HG02973 (cell line): ENCODE measurements around the gene NENF.
A peak's percentile ranks its signal among the peaks of the same experiment; 100 is the strongest.
"Not testable (repeated sequence)": the region's sequence is repeated elsewhere in the genome, so short reads cannot be mapped to it uniquely, and the experiment has no call there.

Source experiments
- ATAC-seq: cut with Tn5 transposase; IDR thresholded peaks from one replicate; pipeline ENCODE4 v1.9.1; 2021; ENCODE audit warnings: moderate library complexity; ENCODE audit not compliant: unreplicated experiment

The NENF gene

GRCh38 chr1:212458817-212459216 is 26.1 kb downstream of the NENF start:
- no peak for ATAC-seq

DNA sequence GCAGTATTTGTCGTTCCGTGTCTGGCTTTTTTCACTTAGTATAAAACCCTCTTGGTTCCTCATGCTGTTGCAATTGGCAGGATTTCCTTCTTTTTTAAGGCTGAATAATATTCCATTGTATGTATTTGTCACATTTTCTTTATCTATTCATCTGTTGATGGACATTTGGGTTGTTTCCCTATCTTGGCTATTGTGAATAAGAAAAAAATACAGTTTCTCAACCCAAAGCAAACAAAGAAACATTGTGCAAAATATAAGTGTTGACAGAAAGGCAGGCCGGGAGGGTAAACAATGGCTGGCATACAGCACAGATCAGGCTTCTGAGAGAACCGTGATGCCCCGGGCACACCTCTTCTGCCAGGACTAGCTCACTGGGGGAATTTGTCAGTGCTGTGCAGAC is 26.9 kb downstream of the NENF start:
- ATAC-seq: no peak

- no peak for ATAC-seq
These were observed 27.7 kb downstream of the NENF start for GRCh38 chr1:212460376-212460775.

DNA sequence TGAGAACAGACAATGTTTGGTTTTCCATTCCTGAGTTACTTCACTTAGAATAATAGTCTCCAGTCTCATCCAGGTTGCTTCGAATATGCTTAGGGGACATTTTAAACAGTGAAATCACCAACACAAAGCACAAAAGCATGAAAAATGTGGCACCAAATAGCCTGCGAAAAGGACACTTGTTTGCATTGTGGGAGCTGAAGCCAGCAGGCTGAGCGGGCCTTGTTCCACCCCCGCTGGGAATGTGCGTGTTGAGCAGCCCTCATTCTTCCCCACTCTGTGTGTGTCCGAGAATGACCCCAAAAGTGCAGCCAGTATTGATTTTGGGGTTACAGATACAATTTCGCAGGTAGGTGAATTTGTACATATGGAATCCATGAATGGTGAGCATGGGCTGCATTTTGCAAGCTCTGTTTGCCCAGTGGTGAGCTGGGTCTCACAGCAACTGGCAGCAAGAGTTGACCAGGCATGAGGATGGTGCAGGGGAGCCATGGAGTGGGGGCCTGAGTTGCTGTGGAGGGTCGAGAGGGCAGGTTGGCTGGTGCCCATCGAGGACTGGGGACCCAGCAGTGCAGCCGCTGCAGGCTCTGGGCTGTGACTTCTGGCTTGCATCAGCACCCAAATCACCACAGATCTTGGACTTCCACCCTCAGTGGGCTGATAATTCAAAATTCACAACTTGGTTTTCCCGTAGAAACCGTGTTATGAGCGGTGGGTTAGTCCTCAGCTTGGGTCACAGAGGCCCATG is 29.4 kb downstream of the NENF start:
- no peak for ATAC-seq

GRCh38 chr1:212463565-212464285 is 31.0 kb downstream of the NENF start:
- no peak for ATAC-seq

- ATAC-seq: no peak
These were observed 32.6 kb downstream of the NENF start for GRCh38 chr1:212465311-212465710.

DNA sequence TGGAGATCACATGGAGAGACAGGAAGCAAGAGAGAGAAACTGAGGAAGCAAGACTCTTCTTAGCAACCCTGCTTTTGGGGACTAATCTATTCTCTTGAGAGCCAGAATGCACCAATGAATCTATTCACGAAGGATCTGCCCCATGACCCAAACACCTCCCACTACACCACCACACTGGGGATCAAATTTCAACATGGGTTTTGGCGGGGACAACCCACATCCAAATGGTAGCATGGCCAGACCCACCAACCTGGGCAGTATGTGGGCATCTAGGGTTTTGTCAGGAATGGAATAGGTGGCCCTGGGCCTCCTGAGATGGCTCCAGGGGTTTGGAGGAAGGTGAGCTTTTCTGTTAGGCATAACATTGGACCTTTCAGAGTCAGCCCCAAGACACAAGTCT is 33.7 kb downstream of the NENF start:
- ATAC-seq: no peak

GRCh38 chr1:212466898-212467650 is 34.4 kb downstream of the NENF start:
- no peak for ATAC-seq

- ATAC-seq: no peak
These were observed 35.2 kb downstream of the NENF start for GRCh38 chr1:212467843-212468482.

DNA sequence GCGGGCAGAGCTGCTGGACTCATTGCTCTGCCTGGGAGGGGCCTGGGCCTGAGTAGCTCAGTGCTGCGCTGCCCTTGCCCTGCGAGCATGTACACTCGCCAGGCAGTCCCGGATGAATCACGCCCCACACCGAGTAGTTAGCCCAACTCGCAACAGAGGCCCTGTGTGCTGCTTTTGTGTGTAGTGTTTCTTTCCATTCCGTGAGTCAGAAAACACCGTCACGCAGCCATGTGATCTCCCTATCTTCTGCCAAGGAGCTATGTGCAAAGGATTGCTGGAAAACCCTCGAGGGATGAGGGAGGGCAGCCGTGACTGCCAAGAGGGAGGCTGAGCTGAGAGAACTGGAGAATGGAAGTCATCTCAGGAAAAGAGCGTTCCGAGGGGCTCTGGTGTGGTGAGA is 37.3 kb downstream of the NENF start:
- ATAC-seq: no peak

DNA sequence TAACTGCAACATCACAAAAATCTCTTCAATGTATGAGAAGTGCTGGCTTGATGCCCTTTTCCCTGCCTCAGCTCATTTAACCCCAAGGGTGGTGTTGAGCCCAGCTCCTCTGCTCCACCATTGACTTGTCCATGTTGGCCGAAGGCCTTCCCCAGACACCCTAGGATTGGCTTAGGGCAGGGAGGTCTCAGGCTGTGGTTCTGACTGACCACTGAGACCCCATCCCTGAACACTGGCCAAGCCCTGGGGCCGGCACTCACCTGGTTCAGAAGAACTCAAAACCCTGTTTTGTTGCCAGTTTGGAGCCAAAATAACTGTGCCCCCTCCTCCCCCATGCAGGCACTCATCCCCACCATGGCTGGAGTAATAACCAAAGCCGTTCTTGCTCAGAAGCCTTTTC is 38.6 kb downstream of the NENF start:
- no peak for ATAC-seq

DNA sequence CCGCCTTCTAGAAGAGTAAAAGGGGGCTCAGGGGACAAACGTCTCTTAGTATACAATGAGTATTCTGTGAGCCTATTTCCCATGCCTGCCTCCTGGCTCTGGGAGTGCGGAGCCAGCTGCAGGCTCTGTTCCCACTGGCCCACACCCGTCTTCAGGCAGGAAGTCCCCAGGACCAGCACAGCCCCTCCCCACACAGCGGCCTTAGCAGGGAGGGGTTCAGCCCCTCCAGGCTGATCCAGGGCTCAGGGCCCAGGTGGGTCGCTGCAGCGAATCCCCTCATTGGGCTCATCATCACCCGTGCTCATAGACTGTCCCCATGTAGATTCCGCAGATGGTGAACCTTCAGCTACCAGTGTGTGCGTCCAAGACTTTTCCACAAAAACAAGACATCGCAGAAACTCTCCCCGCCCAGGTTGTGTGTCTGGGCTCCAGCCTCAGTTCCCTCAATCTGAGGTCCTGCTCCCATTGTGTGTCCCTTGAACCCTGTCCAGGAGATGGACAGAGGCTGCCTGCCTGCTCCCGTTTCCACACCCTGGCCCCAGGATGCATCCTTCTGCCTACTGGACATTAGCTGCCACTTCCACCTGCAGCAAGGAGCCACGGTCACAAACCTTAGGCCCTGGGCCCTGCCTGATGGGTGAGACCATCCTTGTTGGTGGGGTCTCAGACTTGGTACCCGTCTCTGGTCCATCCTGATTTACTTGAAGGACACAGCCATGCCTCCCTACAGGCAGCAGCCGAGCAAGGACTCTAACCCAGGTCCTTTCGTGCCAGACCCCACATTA is 39.4 kb downstream of the NENF start:
- no peak for ATAC-seq

GRCh38 chr1:212473729-212474128 is 41.0 kb downstream of the NENF start:
- ATAC-seq: no peak

GRCh38 chr1:212475151-212475550 is 42.4 kb downstream of the NENF start:
- no peak for ATAC-seq

DNA sequence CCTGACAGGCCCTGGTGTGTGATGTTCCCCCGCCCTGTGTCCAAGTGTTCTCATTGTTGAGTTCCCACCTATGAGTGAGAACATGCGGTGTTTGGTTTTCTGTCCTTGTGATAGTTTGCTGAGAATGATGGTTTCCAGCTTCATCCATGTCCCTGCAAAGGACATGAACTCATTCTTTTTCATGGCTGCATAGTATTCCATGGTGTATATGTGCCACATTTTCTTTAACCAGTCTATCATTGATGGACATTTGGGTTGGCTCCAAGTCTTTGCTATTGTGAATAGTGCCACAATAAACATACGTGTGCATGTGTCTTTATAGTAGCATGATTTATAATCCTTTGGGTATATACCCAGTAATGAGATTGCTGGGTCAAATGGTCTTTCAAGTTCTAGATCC is 43.1 kb downstream of the NENF start:
- ATAC-seq: not testable (repeated sequence)

DNA sequence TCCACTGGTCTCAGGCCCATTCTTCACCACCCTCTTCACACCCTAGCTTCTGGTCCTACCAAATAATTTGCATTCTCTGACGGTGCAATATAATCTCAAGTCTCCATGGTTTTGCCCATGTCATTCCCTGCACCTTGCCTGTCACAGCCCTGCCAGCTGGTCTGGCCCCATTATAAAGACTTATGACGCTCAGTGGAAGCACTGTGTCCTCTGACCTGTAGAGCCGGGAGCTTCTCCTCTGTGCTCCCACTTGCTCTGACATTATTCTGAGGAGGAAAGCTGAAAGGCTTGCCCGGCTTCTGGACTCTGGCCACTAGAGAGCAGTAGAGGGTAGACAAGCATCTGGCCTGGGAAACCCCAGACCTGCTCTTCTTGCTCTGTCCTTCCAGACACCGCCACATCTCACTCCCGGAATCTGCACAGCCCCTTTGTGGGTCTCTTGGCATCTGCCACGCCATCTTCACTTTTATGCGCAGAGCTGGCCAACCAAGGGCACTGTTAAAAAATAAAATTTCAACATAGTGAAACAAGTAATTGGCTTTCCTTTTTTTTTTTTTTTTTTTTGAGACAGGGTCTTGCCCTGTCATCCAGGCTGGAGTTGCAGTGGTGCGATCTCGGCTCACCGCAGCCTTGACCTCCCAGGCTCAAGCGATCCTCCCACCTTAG is 44.4 kb downstream of the NENF start:
- peak; percentile 84 for ATAC-seq

DNA sequence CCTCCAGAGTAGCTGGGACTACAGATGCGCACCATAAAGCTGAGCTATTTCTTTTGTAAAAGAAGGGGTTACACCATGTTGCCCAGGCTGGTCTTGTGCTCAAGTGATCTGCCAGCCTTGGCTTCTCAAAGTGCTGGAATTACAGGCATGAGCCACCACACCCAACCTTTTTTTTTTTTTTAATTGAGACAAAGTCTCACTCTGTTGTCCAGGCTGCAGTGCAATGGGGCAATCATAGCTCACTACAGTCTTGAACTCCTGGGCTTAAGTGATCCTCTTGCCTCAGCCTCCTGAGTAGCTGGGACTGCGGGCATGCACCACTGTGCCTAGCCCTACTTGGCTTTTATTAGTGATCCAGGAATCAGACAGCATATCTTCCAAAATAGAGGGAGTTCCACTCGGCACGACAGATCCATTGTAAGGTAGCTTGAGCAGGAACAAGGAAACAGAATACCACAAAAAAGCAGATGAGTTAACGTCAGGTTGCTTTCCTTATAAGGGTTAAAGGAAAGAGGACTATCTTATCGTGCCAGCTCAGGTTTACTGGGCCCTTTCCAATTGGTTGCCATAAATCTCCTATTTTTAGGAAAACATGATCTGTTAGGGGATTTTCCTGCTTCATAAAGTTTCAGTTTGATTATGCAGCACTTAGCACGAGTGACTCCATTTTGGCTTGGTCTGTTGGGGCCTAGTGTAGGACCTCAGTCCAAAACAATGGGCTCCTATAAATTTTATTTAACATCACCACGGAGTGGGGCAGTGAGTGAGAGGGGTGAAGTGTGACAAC is 45.2 kb downstream of the NENF start:
- ATAC-seq: no peak

DNA sequence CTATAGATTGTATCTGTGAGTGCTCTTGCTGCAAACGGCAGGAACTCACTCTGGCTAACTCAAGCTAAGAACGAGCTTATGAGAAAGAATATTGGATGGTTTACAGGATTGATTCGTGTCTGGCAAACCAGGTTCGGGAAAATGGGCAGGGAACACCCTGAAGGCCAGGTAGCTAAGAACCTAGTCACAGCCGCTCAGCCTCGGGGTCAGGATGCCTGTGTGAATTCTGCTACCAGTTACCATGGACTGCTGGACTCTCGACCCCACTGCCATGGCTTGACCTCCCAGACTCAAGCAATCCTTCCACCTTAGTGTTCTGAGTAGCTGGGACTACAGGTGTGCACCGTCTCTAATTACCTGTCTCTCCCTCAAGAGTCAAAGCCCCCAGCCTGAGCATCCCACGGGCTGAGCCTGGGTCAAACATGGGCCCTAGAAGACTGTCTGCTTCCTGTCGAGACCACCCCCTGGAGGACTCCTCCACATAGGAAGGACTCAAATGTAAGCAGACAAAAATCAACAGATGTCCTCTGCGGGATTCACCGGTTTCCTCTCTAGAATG is 45.8 kb downstream of the NENF start:
- ATAC-seq: no peak

DNA sequence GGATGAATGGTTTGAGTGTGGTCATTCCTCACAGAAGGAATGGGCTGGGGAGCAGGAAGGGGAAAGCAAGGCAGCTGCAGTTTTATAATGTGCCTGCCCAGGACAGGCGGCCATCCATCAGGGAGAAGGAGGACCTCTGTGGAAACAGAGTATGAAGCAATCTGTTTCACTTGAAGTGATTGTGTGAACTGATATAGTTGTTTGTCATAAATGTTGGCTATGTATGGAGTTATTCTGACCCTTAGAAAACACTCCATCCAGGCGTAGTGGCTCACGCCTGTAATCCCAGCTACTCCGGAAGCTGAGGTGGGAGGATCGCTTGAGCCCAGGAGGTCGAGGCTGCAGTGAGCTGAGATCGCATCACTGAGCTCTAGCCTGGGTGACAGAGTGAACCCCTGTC is 46.5 kb downstream of the NENF start:
- ATAC-seq: no peak
